NCI-H524 treated with DMSO at 0.1 percent for 48 hours (cell line): ENCODE data around the gene TSR3.

Experiments used
- DNase-seq: peaks from one replicate; lab custom pipeline; 2025; lab: John Stamatoyannopoulos, UW

The TSR3 gene

DNA sequence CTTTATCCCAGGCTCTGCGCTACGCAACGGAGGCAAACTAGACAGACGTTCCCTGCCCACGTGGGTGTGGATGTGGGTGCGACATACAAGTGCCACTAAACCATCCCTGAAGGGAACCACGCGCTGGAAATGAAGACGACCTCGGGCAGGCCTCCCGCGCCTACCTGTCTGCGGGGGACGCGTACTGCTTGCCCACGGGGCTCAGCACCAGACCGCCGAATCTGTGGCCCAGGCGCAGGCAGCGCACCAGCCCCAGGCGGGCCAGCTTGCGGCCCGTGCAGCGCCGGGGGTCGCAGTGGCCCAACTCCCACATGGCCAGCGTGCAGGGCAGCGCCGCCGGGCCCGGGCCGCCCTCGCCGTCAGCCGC lies 480 bp downstream of the TSR3 start:
- no peak for DNase-seq

DNA sequence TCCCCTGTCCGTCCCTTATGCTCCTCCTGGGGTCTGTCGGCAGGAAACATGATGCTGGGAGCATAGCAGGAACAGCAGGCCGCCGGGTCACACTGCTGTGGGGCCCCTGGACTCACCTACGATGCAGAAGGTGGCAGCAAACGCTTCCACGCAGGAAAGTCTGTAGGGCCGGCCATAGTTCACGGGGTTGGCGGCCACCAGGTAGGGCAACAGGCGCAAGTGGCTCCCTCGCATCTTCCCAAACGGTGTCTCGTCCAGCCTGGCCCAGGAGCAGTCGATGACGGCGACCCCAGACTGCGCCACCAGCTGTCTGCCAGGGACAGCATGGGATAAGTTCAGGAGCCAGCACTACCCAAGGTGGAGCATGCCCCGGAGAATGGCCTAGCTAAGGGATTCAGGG lies 987 bp downstream of the TSR3 start:
- DNase-seq, result no peak

DNA sequence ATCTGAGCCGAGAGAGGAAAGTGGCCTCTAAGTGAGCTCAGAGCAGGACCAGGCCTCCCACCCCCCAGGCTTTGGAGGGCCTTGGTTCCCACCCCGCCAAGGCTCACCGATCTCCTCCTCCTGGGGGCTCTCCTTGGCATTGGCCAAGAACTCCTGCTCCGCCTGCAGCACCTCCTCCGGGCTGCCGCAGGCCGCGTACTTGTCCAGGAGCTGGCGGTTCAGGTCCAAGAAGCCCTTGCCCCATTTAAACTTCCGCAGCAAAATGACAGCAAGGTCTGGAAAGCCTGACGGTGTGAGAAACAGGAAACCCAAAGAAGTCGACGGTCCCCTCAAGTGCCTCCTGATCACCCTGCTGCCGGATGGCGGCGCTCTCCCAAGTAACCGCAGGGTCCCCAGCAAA lies 1.7 kb downstream of the TSR3 start:
- DNase-seq, result no peak

DNA sequence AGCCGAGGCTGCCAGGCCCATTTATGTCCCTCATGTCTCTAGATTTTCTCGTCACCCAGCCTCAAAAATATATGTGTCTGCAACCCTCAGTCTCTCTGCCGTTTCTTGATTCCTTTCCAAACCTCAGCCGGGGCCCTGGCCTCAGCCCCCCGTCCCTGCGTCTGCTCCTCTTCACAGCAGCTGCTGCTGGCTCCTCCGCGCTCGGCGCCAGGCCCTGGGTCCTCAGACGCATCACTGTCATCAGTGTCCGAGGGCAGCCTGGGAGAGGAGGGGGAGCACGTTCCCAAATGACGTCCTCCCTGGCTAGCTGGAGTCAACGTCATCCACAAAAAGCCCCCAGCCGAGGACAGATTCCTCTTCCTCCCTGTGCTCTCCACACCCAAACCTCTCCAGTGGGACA lies 2.3 kb downstream of the TSR3 start:
- DNase-seq, result no peak

DNA sequence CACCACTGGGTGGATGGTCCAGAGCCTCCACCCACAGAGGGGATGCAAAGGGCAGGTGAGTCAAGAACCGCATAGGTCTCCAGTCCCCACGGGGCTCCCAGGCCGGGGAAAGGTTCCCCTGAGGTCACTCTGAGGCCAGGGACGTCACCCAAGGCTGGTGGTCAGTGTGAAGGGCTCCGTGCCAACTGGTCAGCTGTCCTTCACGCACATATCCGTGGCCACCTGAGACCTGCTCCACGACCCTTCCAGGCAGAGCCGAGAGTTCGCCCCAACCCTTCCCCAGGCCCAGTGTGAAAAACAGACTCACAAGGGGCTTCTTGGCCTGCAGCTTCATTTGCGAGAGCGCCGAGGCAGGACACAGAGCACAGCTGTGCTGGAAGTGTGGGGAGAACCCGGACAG lies 2.8 kb downstream of the TSR3 start:
- DNase-seq, result no peak

DNA sequence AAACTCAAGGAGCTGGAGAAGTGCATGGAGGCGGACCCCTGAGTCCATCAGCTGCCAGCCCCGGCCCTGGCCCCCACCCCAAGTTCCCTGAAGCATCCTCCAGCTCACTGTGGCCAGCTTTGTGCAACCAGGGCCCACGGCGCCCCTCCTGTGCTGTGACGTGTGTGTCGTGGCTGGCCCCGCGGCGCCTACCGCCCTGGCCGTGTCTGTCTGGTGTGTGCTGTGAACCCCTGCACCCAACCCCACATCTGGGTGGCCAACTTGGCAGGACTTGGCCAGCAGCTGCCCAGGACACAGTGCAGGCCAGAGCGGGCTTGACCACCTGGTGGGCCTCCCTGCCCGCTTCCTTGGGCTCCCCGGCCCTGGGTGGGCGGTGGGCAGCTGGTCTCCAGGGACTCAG lies 3.2 kb downstream of the TSR3 start:
- no peak for DNase-seq

DNA sequence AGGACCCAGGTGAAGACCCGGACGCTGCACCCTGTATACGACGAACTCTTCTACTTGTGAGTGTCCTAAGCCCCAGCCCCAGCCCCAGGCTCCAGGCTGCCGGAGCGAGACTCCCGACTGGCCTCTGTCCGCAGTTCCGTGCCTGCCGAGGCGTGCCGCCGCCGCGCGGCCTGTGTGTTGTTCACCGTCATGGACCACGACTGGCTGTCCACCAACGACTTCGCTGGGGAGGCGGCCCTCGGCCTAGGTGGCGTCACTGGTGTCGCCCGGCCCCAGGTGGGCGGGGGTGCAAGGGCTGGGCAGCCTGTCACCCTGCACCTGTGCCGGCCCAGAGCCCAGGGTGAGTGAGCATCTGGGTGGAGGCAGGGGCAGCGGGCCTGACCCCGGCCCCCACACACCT lies 3.7 kb downstream of the TSR3 start:
- no peak for DNase-seq

DNA sequence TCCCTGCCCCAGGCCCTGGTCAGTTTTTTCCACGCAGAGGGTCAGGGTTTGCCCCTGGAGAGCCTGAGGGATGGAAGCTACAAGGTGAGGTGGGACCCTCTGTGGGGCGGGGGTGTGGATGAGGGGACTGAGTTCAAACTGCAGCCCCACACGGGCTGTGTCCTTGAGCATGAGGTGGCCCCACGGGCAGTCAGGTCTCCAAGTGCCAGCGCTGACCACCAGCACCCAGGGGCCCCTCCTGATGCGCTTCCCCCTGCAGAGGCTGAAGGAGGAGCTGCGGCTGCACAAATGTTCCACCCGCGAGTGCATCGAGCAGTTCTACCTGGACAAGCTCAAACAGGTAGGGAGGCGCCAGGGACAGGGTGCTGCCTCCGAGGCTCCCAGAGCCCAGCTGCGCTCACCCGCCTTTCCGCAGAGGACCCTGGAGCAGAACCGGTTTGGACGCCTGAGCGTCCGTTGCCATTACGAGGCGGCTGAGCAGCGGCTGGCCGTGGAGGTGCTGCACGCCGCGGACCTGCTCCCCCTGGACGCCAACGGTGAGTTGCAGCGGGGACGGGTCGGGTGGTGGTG lies 4.3 kb downstream of the TSR3 start:
- DNase-seq, result no peak

DNA sequence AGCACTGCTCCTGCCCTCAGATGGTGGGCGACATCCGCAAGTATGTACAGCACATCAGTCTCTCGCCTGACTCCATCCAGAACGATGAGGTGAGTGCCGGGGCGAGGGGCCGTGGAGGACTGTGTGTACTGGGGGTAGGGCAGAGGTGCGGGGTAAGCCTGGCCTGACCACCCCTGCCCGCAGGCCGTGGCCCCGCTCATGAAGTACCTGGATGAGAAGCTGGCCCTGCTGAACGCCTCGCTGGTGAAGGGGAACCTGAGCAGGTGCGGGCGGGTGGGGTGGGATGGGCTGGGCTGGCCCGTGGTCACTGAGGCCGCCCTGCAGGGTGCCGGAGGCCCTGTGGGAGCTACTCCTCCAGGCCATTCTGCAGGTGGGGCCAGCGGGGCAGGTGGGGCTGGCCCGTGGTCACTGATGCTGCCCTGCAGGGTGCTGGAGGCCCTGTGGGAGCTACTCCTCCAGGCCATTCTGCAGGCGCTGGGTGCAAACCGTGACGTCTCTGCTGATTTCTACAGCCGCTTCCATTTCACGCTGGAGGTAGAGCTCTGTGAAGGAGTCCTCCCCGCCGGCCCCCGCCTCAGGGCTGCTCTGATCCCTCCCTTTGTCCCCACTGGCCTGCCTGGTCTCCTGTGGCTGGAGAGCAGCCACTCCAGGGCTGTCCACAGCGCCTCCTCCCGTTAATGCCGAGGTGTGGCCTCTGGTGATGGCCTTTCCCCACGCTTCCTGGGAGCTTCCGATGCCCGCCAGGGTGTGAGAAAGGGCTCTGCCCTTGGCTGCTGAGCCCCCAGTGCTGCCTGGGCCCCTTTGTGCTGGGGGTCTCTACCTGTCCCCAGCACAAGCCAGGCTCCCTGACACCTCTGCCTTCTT lies 5.0 kb downstream of the TSR3 start:
- DNase-seq, result no peak

DNA sequence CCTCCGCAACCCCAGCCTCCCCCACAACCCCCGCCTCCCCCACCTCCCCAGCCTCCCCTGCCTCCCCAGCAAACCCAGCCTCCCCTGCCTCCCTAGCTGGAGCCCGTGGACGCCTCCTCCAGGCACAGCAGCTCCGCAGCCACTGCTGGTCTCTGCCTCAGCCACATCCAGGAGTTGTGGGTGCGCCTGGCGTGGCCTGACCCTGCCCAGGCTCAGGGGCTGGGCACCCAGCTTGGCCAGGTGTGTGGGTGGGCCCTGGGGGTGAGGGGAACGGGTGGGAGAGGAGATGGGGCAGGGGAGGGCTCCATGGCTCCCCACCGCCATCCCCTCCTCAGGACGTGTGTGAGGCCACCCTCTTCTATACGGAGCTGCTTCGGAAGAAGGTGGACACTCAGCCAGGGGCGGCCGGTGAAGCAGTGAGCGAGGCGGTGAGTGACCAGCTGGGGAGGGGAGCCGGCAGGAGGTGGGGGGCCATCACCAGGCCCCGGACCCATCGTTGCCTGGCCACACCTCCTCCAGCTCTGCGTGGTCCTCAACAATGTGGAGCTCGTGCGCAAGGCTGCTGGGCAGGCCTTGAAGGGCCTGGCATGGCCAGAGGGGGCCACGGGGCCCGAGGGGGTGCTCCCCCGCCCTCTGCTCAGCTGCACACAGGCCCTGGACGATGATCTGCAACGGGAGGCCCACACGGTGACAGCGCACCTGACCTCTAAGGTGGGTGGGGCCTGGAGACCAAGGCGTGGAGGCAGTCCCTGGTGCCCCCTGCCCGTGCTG lies 5.8 kb downstream of the TSR3 start:
- no peak for DNase-seq

DNA sequence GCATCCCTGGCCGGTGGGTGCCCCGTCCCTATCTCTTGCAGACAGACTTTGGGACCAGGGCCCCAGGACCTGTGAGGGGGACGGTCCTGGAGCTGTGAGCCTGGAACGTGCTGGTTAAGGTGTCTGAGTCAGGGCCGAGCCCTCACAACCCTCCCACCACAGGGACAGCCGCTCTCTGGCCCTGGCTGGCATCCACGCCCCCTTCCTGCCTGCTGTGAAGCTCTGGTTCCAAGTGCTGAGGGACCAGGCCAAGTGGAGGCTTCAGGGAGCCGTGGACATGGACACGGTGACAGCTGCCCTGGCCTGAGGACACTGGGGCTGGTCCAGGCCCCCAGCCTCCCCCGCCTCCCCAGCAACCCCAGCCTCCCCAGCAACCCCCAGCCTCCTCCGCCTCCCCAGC lies 6.6 kb downstream of the TSR3 start:
- no peak for DNase-seq

DNA sequence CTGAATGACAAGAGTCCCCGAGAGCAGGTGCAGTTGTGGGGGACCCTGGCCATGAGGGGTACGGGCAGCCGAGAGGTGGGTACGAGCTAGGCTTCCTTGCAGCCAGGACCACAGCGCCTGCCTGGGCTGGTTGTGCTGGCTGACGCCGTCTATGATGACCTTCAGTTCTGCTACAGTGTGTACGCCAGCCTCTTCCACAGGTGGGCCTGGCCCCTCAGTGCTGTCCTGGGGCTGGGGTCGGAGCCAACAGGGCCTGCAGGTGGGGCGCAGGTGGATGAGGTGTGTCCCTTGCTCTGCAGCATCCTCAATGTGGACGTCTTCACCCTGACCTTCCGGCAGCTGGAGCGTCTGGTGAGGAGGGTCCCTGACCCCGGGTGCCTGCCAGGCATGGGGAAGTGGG lies 7.2 kb downstream of the TSR3 start:
- no peak for DNase-seq

DNA sequence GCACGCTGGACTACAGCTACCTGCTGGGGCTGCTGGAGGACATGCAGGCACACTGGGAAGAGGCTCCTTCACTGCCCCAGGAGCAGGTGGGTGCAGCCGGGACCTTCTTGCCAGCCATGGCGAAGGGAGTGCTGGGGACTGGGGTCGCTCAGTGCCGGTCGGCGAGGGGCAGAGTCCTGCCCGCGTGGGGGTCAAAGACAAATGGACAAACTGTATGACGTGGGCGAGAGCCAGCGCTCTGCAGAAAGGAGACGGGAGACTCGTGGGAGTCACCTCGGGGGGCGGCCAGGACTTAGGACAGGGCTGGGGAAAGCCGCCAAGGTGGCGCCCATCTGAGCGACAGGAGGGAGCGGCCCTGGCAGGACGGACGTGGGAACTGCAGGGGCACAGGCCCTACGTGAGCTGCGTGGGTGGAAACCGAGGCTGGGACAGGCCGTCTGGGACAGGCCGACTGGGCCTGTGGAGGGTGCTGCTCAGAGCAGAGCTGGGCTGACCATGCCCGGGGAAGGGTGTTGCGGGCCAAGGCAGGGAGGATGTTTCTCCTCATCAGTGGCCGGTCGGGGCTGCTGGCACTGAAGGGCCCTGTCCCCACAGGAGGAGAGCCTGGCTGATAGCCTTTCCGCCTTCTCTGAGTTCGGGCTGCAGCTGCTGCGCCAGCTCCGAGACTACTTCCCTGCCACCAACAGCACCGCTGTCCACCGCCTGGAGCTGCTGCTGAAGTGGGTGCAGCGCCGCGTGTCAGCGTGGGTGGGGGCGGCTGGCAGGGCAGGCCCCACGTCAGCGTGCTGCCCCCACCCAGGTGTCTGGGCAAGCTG lies 8.0 kb downstream of the TSR3 start:
- DNase-seq, result no peak

DNA sequence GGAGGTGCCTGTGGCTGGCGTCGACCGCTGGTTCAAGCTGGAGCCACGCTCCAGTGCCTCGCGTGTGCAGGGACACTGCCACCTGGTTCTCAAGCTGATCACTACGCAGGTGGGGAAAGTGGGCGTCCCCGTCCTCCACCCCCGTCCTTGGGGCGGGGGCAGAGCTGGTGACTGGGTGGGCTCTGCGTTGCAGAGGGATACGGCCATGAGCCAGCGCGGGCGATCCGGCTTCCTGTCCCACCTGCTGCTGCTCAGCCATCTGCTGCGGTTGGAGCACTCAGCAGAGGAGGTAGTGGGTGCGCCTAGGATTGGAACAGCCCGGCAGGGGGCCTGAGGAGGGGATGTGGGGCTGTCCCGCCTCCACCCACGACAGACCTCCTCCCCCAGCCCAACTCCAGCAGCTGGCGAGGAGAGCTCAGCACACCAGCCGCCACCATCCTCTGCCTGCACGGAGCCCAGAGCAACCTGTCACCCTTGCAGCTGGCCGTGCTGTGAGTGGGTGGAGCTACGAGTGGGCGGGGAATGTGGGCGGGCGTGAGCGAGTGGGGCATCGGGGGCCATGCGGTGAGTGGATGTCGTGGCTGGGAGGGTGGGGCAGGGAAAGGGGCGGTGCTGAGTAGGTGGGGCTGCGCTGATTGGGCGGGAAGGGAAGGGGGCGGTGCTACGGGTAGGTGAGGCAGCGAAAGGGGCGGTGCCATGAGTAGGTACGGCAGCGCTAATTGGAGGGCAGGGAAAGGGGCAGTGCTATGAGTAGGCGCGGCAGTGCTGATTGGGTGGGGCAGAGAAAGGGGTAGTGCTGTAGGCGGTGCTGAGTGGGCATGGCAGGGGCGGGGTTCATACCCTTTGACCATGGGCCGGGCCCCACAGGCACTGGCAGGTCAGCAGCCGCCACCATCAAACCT lies 8.9 kb downstream of the TSR3 start:
- DNase-seq, result peak; percentile 99

DNA sequence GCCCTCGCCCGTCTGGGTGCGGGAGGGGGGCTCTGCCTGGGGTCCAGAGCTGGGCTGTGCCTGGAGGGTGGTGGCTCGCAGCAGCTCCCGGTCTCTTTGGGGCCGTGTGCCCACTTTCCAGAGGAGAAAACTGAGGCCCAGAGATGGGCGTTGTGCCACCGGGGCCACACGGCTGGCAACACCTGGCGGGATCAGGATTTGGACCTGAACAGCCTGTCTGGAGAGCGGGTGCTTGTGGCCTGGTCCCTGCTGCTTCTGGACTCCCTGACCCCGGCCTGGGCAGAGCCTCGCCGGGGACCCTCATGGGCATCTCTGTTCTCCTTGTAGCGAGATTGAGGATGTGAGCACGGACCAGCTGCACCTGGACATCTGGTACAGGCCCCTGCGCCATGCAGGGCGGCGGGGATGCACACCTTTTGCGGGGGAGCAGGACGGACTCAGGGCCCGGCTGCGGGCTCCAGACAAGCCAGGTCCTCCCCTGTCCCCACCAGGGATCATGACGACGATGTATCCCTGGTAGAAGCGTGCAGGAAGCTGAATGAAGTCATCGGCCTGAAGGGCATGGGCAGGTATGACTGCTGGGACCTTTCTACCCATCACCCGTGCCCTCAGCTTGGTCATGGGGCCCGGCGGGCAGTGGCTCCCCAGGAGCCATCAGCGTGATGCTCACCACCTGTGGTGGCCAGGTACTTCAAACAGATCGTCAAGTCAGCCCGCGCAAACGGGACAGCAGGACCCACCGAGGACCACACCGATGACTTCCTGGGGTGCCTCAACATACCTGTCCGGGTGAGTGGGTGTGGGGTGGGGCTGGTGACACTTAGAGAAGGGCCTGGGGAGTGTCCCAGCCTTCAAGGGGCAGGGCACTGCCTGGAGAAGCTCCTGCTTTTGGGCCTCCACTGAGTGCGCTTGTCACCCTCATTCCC lies 9.9 kb downstream of the TSR3 start:
- DNase-seq, result no peak

DNA sequence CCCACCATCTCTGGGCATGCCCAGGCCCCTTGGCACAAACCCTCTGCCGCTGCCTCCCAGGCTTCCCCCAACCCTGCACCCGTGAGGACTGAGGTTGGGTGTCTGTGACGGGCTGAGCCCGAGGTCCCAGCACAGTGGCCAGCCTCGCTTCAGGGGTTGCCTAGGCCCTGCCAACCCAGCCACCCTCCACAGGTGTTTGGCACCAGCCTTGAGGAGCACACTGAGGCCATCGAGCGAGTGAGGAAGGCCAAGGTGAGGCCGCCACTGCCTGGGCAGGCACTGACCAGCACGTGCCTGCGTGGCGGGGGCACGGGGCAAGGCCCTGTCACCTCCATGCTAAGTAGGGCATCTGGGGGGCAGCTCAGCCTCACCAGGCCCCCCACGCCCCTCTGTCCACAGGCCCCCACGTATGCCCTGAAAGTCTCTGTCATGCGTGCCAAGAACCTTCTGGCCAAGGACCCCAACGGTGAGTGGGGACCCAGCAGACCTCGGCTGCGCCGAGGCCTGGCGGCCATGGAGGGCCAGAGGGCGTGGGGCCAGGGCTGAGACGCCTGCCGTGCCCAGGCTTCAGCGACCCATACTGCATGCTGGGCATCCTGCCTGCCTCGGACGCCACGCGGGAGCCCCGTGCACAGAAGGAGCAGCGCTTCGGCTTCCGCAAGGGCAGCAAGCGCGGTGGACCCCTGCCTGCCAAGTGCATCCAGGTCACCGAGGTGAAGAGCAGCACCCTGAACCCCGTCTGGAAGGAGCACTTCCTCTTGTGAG lies 10.8 kb downstream of the TSR3 start:
- DNase-seq, result no peak

DNA sequence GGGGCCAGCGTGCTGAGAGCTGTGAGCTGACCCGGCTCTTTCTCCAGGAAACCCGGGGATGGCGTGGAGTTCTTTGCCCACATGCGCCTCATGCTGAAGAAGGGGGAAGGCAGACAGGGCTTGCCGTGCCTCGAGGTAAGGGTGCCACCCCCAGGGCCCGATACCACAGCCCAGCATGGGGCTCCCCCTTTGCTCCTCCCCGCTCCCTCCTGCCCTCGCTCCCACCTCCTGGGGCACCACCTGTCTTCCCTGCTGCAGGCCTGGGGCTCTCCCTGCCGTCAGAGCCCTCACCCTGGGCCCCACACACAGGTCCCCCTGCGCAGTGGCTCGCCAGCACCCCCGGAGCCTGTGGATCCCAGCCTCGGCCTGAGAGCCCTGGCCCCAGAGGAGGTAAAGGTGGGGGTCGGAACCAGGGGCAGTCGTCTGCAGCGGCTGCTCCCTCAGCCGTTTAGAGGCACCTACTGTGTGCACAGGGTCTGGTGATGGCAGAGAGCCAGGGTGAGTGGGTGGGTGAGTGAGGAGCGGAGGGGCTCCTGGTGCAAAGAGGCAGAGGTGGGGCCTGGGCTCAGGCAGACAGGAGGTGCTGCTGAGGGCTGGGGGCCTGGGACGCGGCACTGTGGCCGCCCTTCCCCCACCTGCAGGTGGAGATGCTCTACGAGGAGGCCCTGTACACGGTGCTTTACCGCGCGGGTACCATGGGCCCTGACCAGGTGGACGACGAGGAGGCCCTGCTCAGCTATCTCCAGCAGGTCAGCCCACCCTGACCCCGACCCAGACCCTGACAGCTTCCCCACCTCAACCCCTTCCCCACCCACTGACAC lies 12.6 kb downstream of the TSR3 start:
- no peak for DNase-seq

DNA sequence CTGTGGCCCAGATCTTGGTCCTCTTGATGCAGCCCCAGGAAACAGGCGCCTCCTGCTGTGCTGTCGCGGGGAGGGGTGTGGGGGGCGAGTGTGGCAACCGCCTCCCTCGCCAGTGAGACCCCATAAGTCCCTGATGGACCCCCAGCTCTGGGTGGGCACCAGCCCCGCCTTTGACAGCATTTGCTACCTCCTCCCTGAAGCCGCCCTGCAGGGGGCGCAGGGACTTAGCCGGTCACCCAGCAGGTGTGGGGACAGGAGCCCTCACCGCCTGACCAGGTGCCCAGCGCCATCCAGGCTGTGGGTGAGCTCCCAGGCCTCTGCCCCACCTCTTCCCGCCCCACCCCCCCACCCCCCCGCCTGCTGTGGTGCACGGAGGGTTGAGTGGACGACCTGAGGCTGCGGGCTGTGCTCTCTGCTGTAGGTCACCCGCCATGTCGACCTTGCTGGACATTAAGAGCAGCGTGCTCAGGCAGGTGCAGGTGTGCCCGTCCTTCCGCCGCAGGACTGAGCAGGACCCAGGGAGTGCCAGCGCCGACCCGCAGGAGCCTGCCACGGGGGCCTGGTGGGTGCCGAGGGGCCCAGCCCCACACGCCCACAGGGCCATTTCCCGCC lies 13.5 kb downstream of the TSR3 start:
- no peak for DNase-seq
